ENCODE data around the gene PTPN1. TPM values are rescaled to one million over a fixed set of nuclear protein-coding genes. Genes with fewer than 3 reads are reported as not detected.

PTPN1 gene
- total RNA-seq, 2 experiments from 2014 or later = 79.6 to 80.5 TPM

GRCh38 chr20:50487397-50487796, 22.8 kb upstream of the PTPN1 start:
- peak; percentile 32 for DNase-seq
- POLR2A ChIA-PET = interaction anchor here (1.3 to 2.4 kb wide), 3 partner anchors 23 to 29 kb away, joined by 5 to 11 read pairs (median 5); partner anchors contain the start of gene PTPN1
- H3K4me1 Mint-ChIP-seq = peaks cover 44% of the 10 kb centered on the region
- peaks cover 3% of the 10 kb centered on the region for H3K36me3 Mint-ChIP-seq (ENCODE audit: low read depth)
- H3K27me3 Mint-ChIP-seq = no peaks in the 10 kb centered on the region
- peak overlapping the region; percentile 11 for H3K27ac Mint-ChIP-seq
- CTCF ChIA-PET = interaction anchor here (0.7 to 1.7 kb wide), 9 partner anchors 9 to 416 kb away, joined by 3 to 8 read pairs (median 3); partner anchors contain the start of gene PTPN1
- no peak overlapping the region for H3K4me3 Mint-ChIP-seq
- H3K9me3 Mint-ChIP-seq = no peaks in the 10 kb centered on the region

- Mint-ChIP-seq H3K36me3 (ENCODE audit: low read depth) (peaks cover 3% of the 10 kb centered on the region), H3K27ac (peak overlapping the region; percentile 11), H3K27me3 (no peaks in the 10 kb centered on the region), H3K4me3 (no peak overlapping the region), H3K9me3 (no peaks in the 10 kb centered on the region), H3K4me1 (peaks cover 42% of the 10 kb centered on the region)
- ChIA-PET POLR2A (interaction anchor here (1.3 to 2.4 kb wide), 3 partner anchors 22 to 29 kb away, joined by 5 to 11 read pairs (median 5); partner anchors contain the start of gene PTPN1), CTCF (interaction anchor here (0.7 to 1.7 kb wide), 8 partner anchors 10 to 417 kb away, joined by 3 to 8 read pairs (median 4); no protein-coding TSS in a partner anchor)
- no peak for DNase-seq
Measured at GRCh38 chr20:50488236-50488806, 21.9 kb upstream of the PTPN1 start.

GRCh38 chr20:50491168-50491567, 19.0 kb upstream of the PTPN1 start:
- Mint-ChIP-seq H3K9me3 (no peaks in the 10 kb centered on the region), H3K4me1 (peaks cover 27% of the 10 kb centered on the region), H3K27me3 (no peaks in the 10 kb centered on the region), H3K4me3 (no peak overlapping the region), H3K36me3 (ENCODE audit: low read depth) (no peaks in the 10 kb centered on the region), H3K27ac (no peak overlapping the region)
- POLR2A ChIA-PET = interaction anchor here (1.0 to 1.6 kb wide), 2 partner anchors 20 to 57 kb away, joined by 3 to 4 read pairs; partner anchors contain the start of gene PTPN1
- DNase-seq = no peak
- CTCF ChIA-PET = interaction anchor here (0.8 to 1.0 kb wide), 2 partner anchors 12 to 16 kb away, joined by 3 read pairs; no protein-coding TSS in a partner anchor

- ChIA-PET POLR2A (interaction anchor here (1.0 to 1.4 kb wide), 2 partner anchors 8 to 19 kb away, joined by 4 to 7 read pairs; partner anchors contain the start of gene PTPN1), CTCF (interaction anchor here (0.6 to 1.0 kb wide), 2 partner anchors 13 to 14 kb away, joined by 3 read pairs; no protein-coding TSS in a partner anchor)
- DNase-seq = no peak
- Mint-ChIP-seq H3K36me3 (ENCODE audit: low read depth) (no peaks in the 10 kb centered on the region), H3K9me3 (no peaks in the 10 kb centered on the region), H3K4me3 (no peak overlapping the region), H3K27me3 (no peaks in the 10 kb centered on the region), H3K27ac (no peak overlapping the region), H3K4me1 (peaks cover 25% of the 10 kb centered on the region)
Measured at GRCh38 chr20:50491926-50492634, 18.1 kb upstream of the PTPN1 start.

GRCh38 chr20:50493881-50494253, 16.3 kb upstream of the PTPN1 start:
- POLR2A ChIA-PET = no interaction called here
- CTCF ChIA-PET = interaction anchor here (0.8 to 1.4 kb wide), 2 partner anchors 16 to 315 kb away, joined by 3 to 4 read pairs; no protein-coding TSS in a partner anchor
- no peaks in the 10 kb centered on the region for H3K36me3 Mint-ChIP-seq (ENCODE audit: low read depth)
- DNase-seq = no peak
- H3K4me3 Mint-ChIP-seq = no peak overlapping the region
- no peaks in the 10 kb centered on the region for H3K27me3 Mint-ChIP-seq
- peaks cover 13% of the 10 kb centered on the region for H3K4me1 Mint-ChIP-seq
- H3K9me3 Mint-ChIP-seq = no peaks in the 10 kb centered on the region
- no peak overlapping the region for H3K27ac Mint-ChIP-seq

- H3K4me3 Mint-ChIP-seq = no peak overlapping the region
- no peak for DNase-seq
- H3K27me3 Mint-ChIP-seq = no peaks in the 10 kb centered on the region
- H3K9me3 Mint-ChIP-seq = peaks cover 2% of the 10 kb centered on the region
- H3K27ac Mint-ChIP-seq = no peak overlapping the region
- CTCF ChIA-PET = interaction anchor here (1.4 kb wide), 1 partner anchor 16 kb away, joined by 3 read pairs; no protein-coding TSS in a partner anchor
- POLR2A ChIA-PET = no interaction called here
- H3K36me3 Mint-ChIP-seq (ENCODE audit: low read depth) = no peaks in the 10 kb centered on the region
- peaks cover 12% of the 10 kb centered on the region for H3K4me1 Mint-ChIP-seq
Measured at GRCh38 chr20:50494428-50494827, 15.8 kb upstream of the PTPN1 start.

GRCh38 chr20:50496773-50497385, 13.3 kb upstream of the PTPN1 start:
- Mint-ChIP-seq H3K4me3 (no peak overlapping the region), H3K4me1 (peaks cover 12% of the 10 kb centered on the region), H3K27me3 (no peaks in the 10 kb centered on the region), H3K36me3 (ENCODE audit: low read depth) (no peaks in the 10 kb centered on the region), H3K27ac (no peak overlapping the region), H3K9me3 (peaks cover 3% of the 10 kb centered on the region)
- ChIA-PET CTCF (no interaction called here), POLR2A (no interaction called here)
- DNase-seq = no peak

- H3K36me3 Mint-ChIP-seq (ENCODE audit: low read depth) = no peaks in the 10 kb centered on the region
- POLR2A ChIA-PET = interaction anchor here (0.7 kb wide), 1 partner anchor 10 kb away, joined by 3 read pairs; no protein-coding TSS in a partner anchor
- CTCF ChIA-PET = interaction anchor here (0.8 kb wide), 1 partner anchor 19 kb away, joined by 3 read pairs; no protein-coding TSS in a partner anchor
- H3K27me3 Mint-ChIP-seq = no peaks in the 10 kb centered on the region
- peaks cover 1% of the 10 kb centered on the region for H3K4me1 Mint-ChIP-seq
- no peak for DNase-seq
- no peak overlapping the region for H3K27ac Mint-ChIP-seq
- H3K4me3 Mint-ChIP-seq = no peak overlapping the region
- peaks cover 3% of the 10 kb centered on the region for H3K9me3 Mint-ChIP-seq
Measured at GRCh38 chr20:50498071-50498776, 12.0 kb upstream of the PTPN1 start.

- no peak overlapping the region for H3K27ac Mint-ChIP-seq
- H3K4me1 Mint-ChIP-seq = peaks cover 8% of the 10 kb centered on the region
- no peak overlapping the region for H3K4me3 Mint-ChIP-seq
- DNase-seq = no peak
- POLR2A ChIA-PET = interaction anchor here (3.0 kb wide), 1 partner anchor 11 kb away, joined by 9 read pairs; the partner anchor contains the start of gene PTPN1
- CTCF ChIA-PET = no interaction called here
- no peaks in the 10 kb centered on the region for H3K27me3 Mint-ChIP-seq
- peaks cover 3% of the 10 kb centered on the region for H3K9me3 Mint-ChIP-seq
- H3K36me3 Mint-ChIP-seq (ENCODE audit: low read depth) = no peaks in the 10 kb centered on the region
Measured at GRCh38 chr20:50499938-50500337, 10.2 kb upstream of the PTPN1 start.

- Mint-ChIP-seq H3K9me3 (peaks cover 3% of the 10 kb centered on the region), H3K4me1 (peaks cover 9% of the 10 kb centered on the region), H3K36me3 (ENCODE audit: low read depth) (no peaks in the 10 kb centered on the region), H3K4me3 (no peak overlapping the region), H3K27ac (no peak overlapping the region), H3K27me3 (no peaks in the 10 kb centered on the region)
- POLR2A ChIA-PET = interaction anchor here (0.8 to 3.0 kb wide), 6 partner anchors 9 to 19 kb away, joined by 3 to 9 read pairs (median 4); partner anchors contain the start of gene PTPN1
- CTCF ChIA-PET = interaction anchor here (0.7 to 5.1 kb wide), 6 partner anchors 15 to 77 kb away, joined by 3 to 28 read pairs (median 4); no protein-coding TSS in a partner anchor
- DNase-seq = no peak
Measured at GRCh38 chr20:50501972-50502745, 8.0 kb upstream of the PTPN1 start.

GRCh38 chr20:50504231-50504823, 5.9 kb upstream of the PTPN1 start:
- no peak overlapping the region for H3K27ac Mint-ChIP-seq
- peaks cover 14% of the 10 kb centered on the region for H3K4me1 Mint-ChIP-seq
- H3K4me3 Mint-ChIP-seq = no peak overlapping the region
- ChIA-PET CTCF (interaction anchor here (0.6 to 5.1 kb wide), 4 partner anchors 18 to 322 kb away, joined by 3 to 28 read pairs (median 6); no protein-coding TSS in a partner anchor), POLR2A (no interaction called here)
- H3K9me3 Mint-ChIP-seq = peaks cover 2% of the 10 kb centered on the region
- no peak for DNase-seq
- no peaks in the 10 kb centered on the region for H3K27me3 Mint-ChIP-seq
- no peaks in the 10 kb centered on the region for H3K36me3 Mint-ChIP-seq (ENCODE audit: low read depth)

All from activated CD4-positive, alpha-beta memory T cell treated with anti-CD3 and anti-CD28 coated beads, Interleukin-2, amount 10 ng/mL, durations not matched to agents 7 days and 5 days (primary cell).